NK-92 (cell line): ENCODE data around the gene EXO1.

Experiments
- DNase-seq: peaks from one replicate; lab custom pipeline; 2025; ENCODE audit not compliant: unreplicated experiment; lab: John Stamatoyannopoulos, UW

EXO1 gene

GRCh38 chr1:241881440-241881839 lies 33.4 kb downstream of the EXO1 start:
- no peak for DNase-seq

GRCh38 chr1:241883159-241883558 lies 35.2 kb downstream of the EXO1 start:
- DNase-seq: no peak

- DNase-seq: no peak
Observed at GRCh38 chr1:241888232-241888631, 40.2 kb downstream of the EXO1 start.

- no peak for DNase-seq
Observed at GRCh38 chr1:241891296-241891695, 43.3 kb downstream of the EXO1 start.

- no peak for DNase-seq
Observed at GRCh38 chr1:241894016-241894415, 46.0 kb downstream of the EXO1 start.

- no peak for DNase-seq
Observed at GRCh38 chr1:241895013-241895412, 47.0 kb downstream of the EXO1 start.

- DNase-seq: no peak
Observed at GRCh38 chr1:241896670-241896962, 48.6 kb downstream of the EXO1 start.

- DNase-seq: no peak
Observed at GRCh38 chr1:241899210-241899609, 51.2 kb downstream of the EXO1 start.

GRCh38 chr1:241900381-241900780 lies 52.4 kb downstream of the EXO1 start:
- DNase-seq: no peak

GRCh38 chr1:241902391-241903065 lies 54.5 kb downstream of the EXO1 start:
- DNase-seq: no peak

- DNase-seq: no peak
Observed at GRCh38 chr1:241916196-241916595, 68.2 kb downstream of the EXO1 start.

- DNase-seq: no peak
Observed at GRCh38 chr1:241917487-241917886, 69.5 kb downstream of the EXO1 start.

- DNase-seq: no peak
Observed at GRCh38 chr1:241918879-241919278, 70.9 kb downstream of the EXO1 start.

- no peak for DNase-seq
Observed at GRCh38 chr1:241924080-241924808, 76.2 kb downstream of the EXO1 start.

GRCh38 chr1:241926141-241926540 lies 78.1 kb downstream of the EXO1 start:
- no peak for DNase-seq

GRCh38 chr1:241927321-241927720 lies 79.3 kb downstream of the EXO1 start:
- DNase-seq: no peak

- no peak for DNase-seq
Observed at GRCh38 chr1:241932845-241933244, 84.8 kb downstream of the EXO1 start.

GRCh38 chr1:241934201-241934848 lies 86.3 kb downstream of the EXO1 start:
- no peak for DNase-seq

GRCh38 chr1:241934866-241935265 lies 86.9 kb downstream of the EXO1 start:
- DNase-seq: no peak
